HCT116 (cell line): ENCODE measurements around the gene RERG. TPM values are rescaled to one million over a fixed set of nuclear protein-coding genes. Genes with fewer than 3 reads are reported as not detected.

ENCODE experiments used
- ATAC-seq: fragments of 200-7000 bp; cut with Tn5 transposase; 2 replicates; pipeline ENCODE4 v1.9.1; 2020; ENCODE audit warnings: mild to moderate bottlenecking, moderate library complexity
- BruUV-seq: library from RNA; stranded (reverse); fragments of 400-500 nt; replicated peaks from 2 replicates; lab custom pipeline; 2021; lab: Mats Ljungman, UMichigan
- CTCF ChIA-PET: fragments of 300-600 bp; sonication (Branson Sonifier 250); formaldehyde crosslinking; loops from one replicate; lab custom pipeline; 2021; ENCODE audit warnings: antibody characterized with exemption; lab: Charles Lee
- POLR2A ChIA-PET: fragments of 300-600, 350-600 bp; sonication (Branson Sonifier 250); formaldehyde crosslinking; loops from one replicate; lab custom pipeline; 2021; ENCODE audit warnings: antibody characterized with exemption; lab: Charles Lee
- RAD21 ChIA-PET, 2 experiments: fragments of 300-600 bp; sonication (Branson Sonifier 250); formaldehyde crosslinking; loops; one replicate each; lab custom pipeline; 2023; ENCODE audit warnings: low total read pairs in 2 of 2; ENCODE audit not compliant: uncharacterized antibody in 2 of 2, unreplicated experiment in 2 of 2, low non-redundant PET in 1 of 2; lab: Charles Lee
- DNase-seq: peaks from one replicate; pipeline ENCODE4 v3.0.0-alpha.2; 2010; ENCODE audit warnings: low read depth, low spot score
- H2AFZ ChIP-seq: fragments of 200-600 bp; shearing (Covaris generic), sonication (generic); 2 replicates; pipeline ENCODE4 v1.6.1; 2017; ENCODE audit warnings: low read depth, mixed run types, mixed read lengths, antibody characterized with exemption, low read length; ENCODE audit not compliant: poor library complexity, severe bottlenecking
- H3K27ac ChIP-seq: 2 replicates; pipeline ENCODE4 v1.5.1; 2012; ENCODE audit warnings: low read depth, low read length
- H3K27me3 ChIP-seq: fragments of 200-600 bp; sonication (generic); 2 replicates; pipeline ENCODE4 v1.6.1; 2016; ENCODE audit warnings: mixed run types, low read length, mixed read lengths; ENCODE audit not compliant: insufficient read depth
- H3K36me3 ChIP-seq, 2 experiments: fragments of 200-500 bp in 1 of 2; fragments of 200-600 bp in 1 of 2; sonication (Bioruptor generic) in 1 of 2; sonication (generic) in 1 of 2; 2 replicates each; pipeline versions ENCODE4 v1.5.1 to v1.6.1; 2014 to 2016; ENCODE audit warnings: low read length in 2 of 2, inconsistent platforms in 1 of 2, mixed read lengths in 1 of 2, mixed run types in 1 of 2; ENCODE audit not compliant: insufficient read depth in 2 of 2, control insufficient read depth in 1 of 2
- H3K4me1 ChIP-seq, 2 experiments: fragments of 200-600 bp in 1 of 2; sonication (generic) in 1 of 2; 2 replicates each; pipeline versions ENCODE4 v1.5.1 to v1.6.1; 2012 to 2017; ENCODE audit warnings: low read length in 2 of 2, inconsistent platforms in 1 of 2, mild to moderate bottlenecking in 1 of 2, mixed read lengths in 1 of 2, mixed run types in 1 of 2, moderate library complexity in 1 of 2; ENCODE audit not compliant: insufficient read depth in 2 of 2, control insufficient read depth in 1 of 2
- H3K4me2 ChIP-seq: fragments of 200-600 bp; sonication (generic); 2 replicates; pipeline ENCODE4 v1.6.1; 2017; ENCODE audit warnings: mixed run types, low read length, mixed read lengths
- H3K4me3 ChIP-seq, 2 experiments: fragments of 200-600 bp in 1 of 2; sonication (generic) in 1 of 2; replicated peaks in 1 of 2; 2 replicates each; pipeline ENCODE4 v1.5.1; 2011 to 2016; ENCODE audit warnings: low read length in 2 of 2, control low read depth in 1 of 2, low read depth in 1 of 2, mild to moderate bottlenecking in 1 of 2, mixed read lengths in 1 of 2, mixed run types in 1 of 2
- H3K79me2 ChIP-seq: fragments of 200-600 bp; sonication (generic); 2 replicates; pipeline ENCODE4 v1.6.1; 2017; ENCODE audit warnings: mild to moderate bottlenecking, mixed run types, low read length, moderate library complexity, mixed read lengths; ENCODE audit not compliant: insufficient read depth
- H3K9ac ChIP-seq: fragments of 200-600 bp; sonication (generic); 2 replicates; pipeline ENCODE4 v1.6.1; 2016; ENCODE audit warnings: low read length, mixed read lengths
- H3K9me2 ChIP-seq: fragments of 200-600 bp; sonication (generic), shearing (Covaris generic); 2 replicates; pipeline ENCODE4 v1.6.1; 2017; ENCODE audit warnings: mixed run types, mild to moderate bottlenecking, moderate library complexity; ENCODE audit not compliant: insufficient read depth
- H3K9me3 ChIP-seq, 2 experiments: fragments of 200-500 bp in 1 of 2; fragments of 200-600 bp in 1 of 2; sonication (Bioruptor generic) in 1 of 2; sonication (generic) in 1 of 2; 2 replicates each; pipeline ENCODE4 v1.6.1; 2014 to 2017; ENCODE audit warnings: low read length in 2 of 2, mixed read lengths in 2 of 2, inconsistent platforms in 1 of 2, low read depth in 1 of 2, mild to moderate bottlenecking in 1 of 2, mixed run types in 1 of 2, moderate library complexity in 1 of 2; ENCODE audit not compliant: control insufficient read depth in 1 of 2, insufficient read depth in 1 of 2
- H4K20me1 ChIP-seq: fragments of 200-600 bp; sonication (generic), shearing (Covaris generic); 2 replicates; pipeline ENCODE4 v1.6.1; 2017; ENCODE audit warnings: mixed run types, mild to moderate bottlenecking, moderate library complexity; ENCODE audit not compliant: insufficient read depth
- CEBPB ChIP-seq: IDR thresholded peaks from 2 replicates; pipeline ENCODE4 v1.6.1; 2012; ENCODE audit warnings: low read depth
- CTCF ChIP-seq, 3 experiments: fragments of 200-600 bp in 1 of 3; sonication (generic) in 1 of 3; IDR thresholded peaks in 2 of 3; conservative IDR thresholded peaks in 1 of 3; 2 replicates each; pipeline ENCODE4 v1.5.1; 2012 to 2017; ENCODE audit warnings: low read depth in 2 of 3, low read length in 2 of 3, antibody characterized with exemption in 1 of 3, borderline replicate concordance in 1 of 3, control low read depth in 1 of 3, mild to moderate bottlenecking in 1 of 3, mixed read lengths in 1 of 3, mixed run types in 1 of 3, moderate library complexity in 1 of 3; ENCODE audit not compliant: insufficient read depth in 1 of 3
- intact Hi-C: fragments of 100-400 bp; cut with micrococcal nuclease; formaldehyde crosslinking; loops from 2 replicates; pipeline ENCODE4 v1.10.0; 2022
- total RNA-seq: library from RNA; stranded (reverse); gene quantifications from one replicate; pipeline ENCODE4 v1.2.1, GENCODE V29; 2021; ENCODE audit not compliant: unreplicated experiment

Gene RERG
- total RNA-seq, 1 experiment from 2014 or later, result not detected

GRCh38 chr12:15208871-15209656, 12.2 kb downstream of the RERG start:
- Histone ChIP-seq H3K4me1 (no peaks in the 10 kb centered on the region), H3K4me3 (no peak overlapping the region), H3K27me3 (peaks cover 20% of the 10 kb centered on the region), H4K20me1 (no peaks in the 10 kb centered on the region), H3K79me2 (no peaks in the 10 kb centered on the region)
- POLR2A ChIA-PET, result no interaction called here
- DNase-seq, result no peak
- no peak for TF ChIP-seq CEBPB
- TF ChIP-seq, all 23 proteins: peak for 0
- no peaks in the 10 kb centered on the region for H3K9me3 ChIP-seq
- H3K9ac ChIP-seq, result no peak overlapping the region
- ChIA-PET CTCF (interaction anchor here (0.9 to 1.1 kb wide), 2 partner anchors 10 to 12 kb away, joined by 3 to 4 read pairs; partner anchors contain the start of gene RERG), RAD21 (no interaction called here)
- no peak overlapping the region for H3K27ac ChIP-seq
- no peaks in the 10 kb centered on the region for H3K36me3 ChIP-seq
- intact Hi-C loops, result no loop called here
- H3K4me2 ChIP-seq, result no peak overlapping the region
- no peaks in the 10 kb centered on the region for H3K9me2 ChIP-seq
- H2AFZ ChIP-seq, result no peak overlapping the region
- BruUV-seq, result no TSS peak
- no peak for ATAC-seq

- RAD21 ChIA-PET, result no interaction called here
- no peak overlapping the region for H3K4me3 ChIP-seq
- CTCF ChIA-PET, result interaction anchor here (0.9 to 1.1 kb wide), 2 partner anchors 11 to 13 kb away, joined by 3 to 4 read pairs; partner anchors contain the start of gene RERG
- no peak overlapping the region for H2AFZ ChIP-seq
- intact Hi-C loops, result no loop called here
- no peaks in the 10 kb centered on the region for H3K36me3 ChIP-seq
- no peaks in the 10 kb centered on the region for H4K20me1 ChIP-seq
- H3K79me2 ChIP-seq, result no peaks in the 10 kb centered on the region
- H3K27me3 ChIP-seq, result peaks cover 13% of the 10 kb centered on the region
- no peak overlapping the region for H3K9ac ChIP-seq
- peak; percentile 57; the same call in 1 of the 2 replicates for ATAC-seq
- no peak overlapping the region for H3K27ac ChIP-seq
- no peak overlapping the region for H3K4me2 ChIP-seq
- TF ChIP-seq CEBPB (no peak), CTCF (IDR thresholded peaks at IDR 0.05 in 2 of 3, conservative IDR thresholded peaks at IDR 0.05 in 1 of 3; ENCODE audit: borderline replicate concordance in 1 of 3, insufficient read depth in 1 of 3, low read depth in 2 of 3, low read length in 2 of 3) (peak in 2 of 3 experiments; percentile 34 to 53; a peak in 3 of 6 replicates)
- POLR2A ChIA-PET, result no interaction called here
- BruUV-seq, result no TSS peak
- H3K9me3 ChIP-seq, result no peaks in the 10 kb centered on the region
- H3K4me1 ChIP-seq, result no peaks in the 10 kb centered on the region
- no peak for DNase-seq
- no peaks in the 10 kb centered on the region for H3K9me2 ChIP-seq
These were observed 13.1 kb downstream of the RERG start for GRCh38 chr12:15208140-15208539.
